H1 (cell line): Measurements from ENCODE around the gene PIGV. TPM values are rescaled to one million over a fixed set of nuclear protein-coding genes. Genes with fewer than 3 reads are reported as not detected.

ENCODE experiments used
- CEBPB ChIP-seq: IDR thresholded peaks from 2 replicates; pipeline ENCODE4 v1.6.1; 2012; ENCODE audit warnings: low read depth, low read length
- MAFK ChIP-seq: IDR thresholded peaks from 2 replicates; pipeline ENCODE4 v1.6.1; 2012; ENCODE audit warnings: low read depth, mild to moderate bottlenecking, improper control_type of control experiment, low read length
- NRF1 ChIP-seq: IDR thresholded peaks from 2 replicates; pipeline ENCODE4 v1.6.1; 2011; ENCODE audit warnings: mild to moderate bottlenecking, low read depth, low read length, improper control_type of control experiment
- polyA plus RNA-seq, 7 experiments: library from polyadenylated mRNA; depleted of rRNA in 3 of 7; stranded (reverse) in 5 of 7; unstranded in 2 of 7; fragments of >200 nt in 5 of 7; fragments of 200-250 nt in 2 of 7; gene quantifications; 1 replicate in 5 of 7; 2 replicates in 1 of 7; 4 replicates in 1 of 7; pipeline versions ENCODE4 v1.2.1 to v1.2.3, GENCODE V29; 2011 to 2013; ENCODE audit warnings: missing spikeins in 2 of 7, mixed read lengths in 2 of 7
- total RNA-seq: library from RNA; stranded (reverse); fragmentation: NEBNext Ultra II Directional; extraction: Animal tissue kit (Norgen Biotek cat#: 25700); gene quantifications from 2 replicates; pipeline ENCODE4 v1.2.1, GENCODE V29; 2021
- TF ChIP-seq, protein P1 (sequence below): fragments of 300-600 bp; sonication (generic); IDR thresholded peaks from 2 replicates; pipeline ENCODE4 v1.7.1; 2012; ENCODE audit warnings: low read length, moderate library complexity, mild to moderate bottlenecking, inconsistent platforms; ENCODE audit not compliant: insufficient replicate concordance

The PIGV gene
- total and polyA plus RNA-seq, 2 of the 8 experiments (the other 6 are each of a cell fraction or from before 2014, with no cell fraction given) = 8.5 to 20.9 TPM

DNA sequence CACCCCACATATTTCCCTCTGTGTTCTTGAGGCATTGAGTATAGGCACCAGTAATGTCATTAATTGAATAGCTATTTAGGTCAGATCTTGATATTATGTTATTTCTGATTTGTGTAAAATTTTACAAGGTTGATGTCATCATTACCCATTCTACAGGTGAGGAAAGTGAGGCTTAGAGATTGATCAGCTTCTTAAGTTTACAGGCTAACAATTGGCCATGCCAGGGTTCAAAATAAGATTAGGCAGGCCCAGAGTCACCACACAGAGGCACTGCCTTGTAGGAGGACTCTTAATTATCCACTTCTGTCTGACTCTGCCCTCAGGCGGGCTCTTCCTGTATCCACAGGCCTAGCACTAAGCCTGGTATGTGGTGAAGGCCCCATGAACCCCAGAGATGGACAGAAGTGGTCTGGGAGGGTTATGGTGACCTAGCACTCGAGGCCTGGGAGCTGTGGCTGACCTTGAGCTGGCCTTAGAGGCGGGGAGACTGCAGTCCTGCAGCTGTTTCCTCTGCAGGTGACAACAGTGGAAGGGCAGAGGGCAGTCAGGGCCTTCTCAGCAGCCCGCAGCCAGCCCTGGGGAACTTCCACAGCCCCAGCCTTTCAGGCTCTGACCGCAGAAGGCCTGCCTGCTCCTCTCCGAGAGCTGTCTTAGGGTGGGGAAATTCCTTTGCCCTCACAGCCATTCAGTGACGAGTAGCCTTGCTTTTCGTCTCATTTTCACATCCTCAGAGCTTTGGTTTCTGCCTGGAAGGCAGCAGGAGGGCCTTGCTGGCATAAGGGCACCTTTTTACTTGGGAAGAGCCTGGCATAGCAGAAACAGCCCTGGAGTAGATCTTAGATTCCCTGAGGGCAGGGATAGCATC is 51.0 kb downstream of the PIGV start (continued):
- TF ChIP-seq, protein P1, sequence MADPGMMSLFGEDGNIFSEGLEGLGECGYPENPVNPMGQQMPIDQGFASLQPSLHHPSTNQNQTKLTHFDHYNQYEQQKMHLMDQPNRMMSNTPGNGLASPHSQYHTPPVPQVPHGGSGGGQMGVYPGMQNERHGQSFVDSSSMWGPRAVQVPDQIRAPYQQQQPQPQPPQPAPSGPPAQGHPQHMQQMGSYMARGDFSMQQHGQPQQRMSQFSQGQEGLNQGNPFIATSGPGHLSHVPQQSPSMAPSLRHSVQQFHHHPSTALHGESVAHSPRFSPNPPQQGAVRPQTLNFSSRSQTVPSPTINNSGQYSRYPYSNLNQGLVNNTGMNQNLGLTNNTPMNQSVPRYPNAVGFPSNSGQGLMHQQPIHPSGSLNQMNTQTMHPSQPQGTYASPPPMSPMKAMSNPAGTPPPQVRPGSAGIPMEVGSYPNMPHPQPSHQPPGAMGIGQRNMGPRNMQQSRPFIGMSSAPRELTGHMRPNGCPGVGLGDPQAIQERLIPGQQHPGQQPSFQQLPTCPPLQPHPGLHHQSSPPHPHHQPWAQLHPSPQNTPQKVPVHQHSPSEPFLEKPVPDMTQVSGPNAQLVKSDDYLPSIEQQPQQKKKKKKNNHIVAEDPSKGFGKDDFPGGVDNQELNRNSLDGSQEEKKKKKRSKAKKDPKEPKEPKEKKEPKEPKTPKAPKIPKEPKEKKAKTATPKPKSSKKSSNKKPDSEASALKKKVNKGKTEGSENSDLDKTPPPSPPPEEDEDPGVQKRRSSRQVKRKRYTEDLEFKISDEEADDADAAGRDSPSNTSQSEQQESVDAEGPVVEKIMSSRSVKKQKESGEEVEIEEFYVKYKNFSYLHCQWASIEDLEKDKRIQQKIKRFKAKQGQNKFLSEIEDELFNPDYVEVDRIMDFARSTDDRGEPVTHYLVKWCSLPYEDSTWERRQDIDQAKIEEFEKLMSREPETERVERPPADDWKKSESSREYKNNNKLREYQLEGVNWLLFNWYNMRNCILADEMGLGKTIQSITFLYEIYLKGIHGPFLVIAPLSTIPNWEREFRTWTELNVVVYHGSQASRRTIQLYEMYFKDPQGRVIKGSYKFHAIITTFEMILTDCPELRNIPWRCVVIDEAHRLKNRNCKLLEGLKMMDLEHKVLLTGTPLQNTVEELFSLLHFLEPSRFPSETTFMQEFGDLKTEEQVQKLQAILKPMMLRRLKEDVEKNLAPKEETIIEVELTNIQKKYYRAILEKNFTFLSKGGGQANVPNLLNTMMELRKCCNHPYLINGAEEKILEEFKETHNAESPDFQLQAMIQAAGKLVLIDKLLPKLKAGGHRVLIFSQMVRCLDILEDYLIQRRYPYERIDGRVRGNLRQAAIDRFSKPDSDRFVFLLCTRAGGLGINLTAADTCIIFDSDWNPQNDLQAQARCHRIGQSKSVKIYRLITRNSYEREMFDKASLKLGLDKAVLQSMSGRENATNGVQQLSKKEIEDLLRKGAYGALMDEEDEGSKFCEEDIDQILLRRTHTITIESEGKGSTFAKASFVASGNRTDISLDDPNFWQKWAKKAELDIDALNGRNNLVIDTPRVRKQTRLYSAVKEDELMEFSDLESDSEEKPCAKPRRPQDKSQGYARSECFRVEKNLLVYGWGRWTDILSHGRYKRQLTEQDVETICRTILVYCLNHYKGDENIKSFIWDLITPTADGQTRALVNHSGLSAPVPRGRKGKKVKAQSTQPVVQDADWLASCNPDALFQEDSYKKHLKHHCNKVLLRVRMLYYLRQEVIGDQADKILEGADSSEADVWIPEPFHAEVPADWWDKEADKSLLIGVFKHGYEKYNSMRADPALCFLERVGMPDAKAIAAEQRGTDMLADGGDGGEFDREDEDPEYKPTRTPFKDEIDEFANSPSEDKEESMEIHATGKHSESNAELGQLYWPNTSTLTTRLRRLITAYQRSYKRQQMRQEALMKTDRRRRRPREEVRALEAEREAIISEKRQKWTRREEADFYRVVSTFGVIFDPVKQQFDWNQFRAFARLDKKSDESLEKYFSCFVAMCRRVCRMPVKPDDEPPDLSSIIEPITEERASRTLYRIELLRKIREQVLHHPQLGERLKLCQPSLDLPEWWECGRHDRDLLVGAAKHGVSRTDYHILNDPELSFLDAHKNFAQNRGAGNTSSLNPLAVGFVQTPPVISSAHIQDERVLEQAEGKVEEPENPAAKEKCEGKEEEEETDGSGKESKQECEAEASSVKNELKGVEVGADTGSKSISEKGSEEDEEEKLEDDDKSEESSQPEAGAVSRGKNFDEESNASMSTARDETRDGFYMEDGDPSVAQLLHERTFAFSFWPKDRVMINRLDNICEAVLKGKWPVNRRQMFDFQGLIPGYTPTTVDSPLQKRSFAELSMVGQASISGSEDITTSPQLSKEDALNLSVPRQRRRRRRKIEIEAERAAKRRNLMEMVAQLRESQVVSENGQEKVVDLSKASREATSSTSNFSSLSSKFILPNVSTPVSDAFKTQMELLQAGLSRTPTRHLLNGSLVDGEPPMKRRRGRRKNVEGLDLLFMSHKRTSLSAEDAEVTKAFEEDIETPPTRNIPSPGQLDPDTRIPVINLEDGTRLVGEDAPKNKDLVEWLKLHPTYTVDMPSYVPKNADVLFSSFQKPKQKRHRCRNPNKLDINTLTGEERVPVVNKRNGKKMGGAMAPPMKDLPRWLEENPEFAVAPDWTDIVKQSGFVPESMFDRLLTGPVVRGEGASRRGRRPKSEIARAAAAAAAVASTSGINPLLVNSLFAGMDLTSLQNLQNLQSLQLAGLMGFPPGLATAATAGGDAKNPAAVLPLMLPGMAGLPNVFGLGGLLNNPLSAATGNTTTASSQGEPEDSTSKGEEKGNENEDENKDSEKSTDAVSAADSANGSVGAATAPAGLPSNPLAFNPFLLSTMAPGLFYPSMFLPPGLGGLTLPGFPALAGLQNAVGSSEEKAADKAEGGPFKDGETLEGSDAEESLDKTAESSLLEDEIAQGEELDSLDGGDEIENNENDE = no peak
- TF ChIP-seq NRF1 (no peak), MAFK (no peak), CEBPB (no peak)
